NCI-H1105 treated with DMSO at 0.1 percent for 48 hours (cell line): ENCODE measurements around the gene PUM2.
"Not testable (repeated sequence)": the region's sequence is repeated elsewhere in the genome, so short reads cannot be mapped to it uniquely, and the experiment has no call there.

Experiments
- DNase-seq: peaks from one replicate; lab custom pipeline; 2025; lab: John Stamatoyannopoulos, UW

Gene PUM2

GRCh38 chr2:20368706-20369105 is 18.1 kb upstream of the PUM2 start:
- DNase-seq, result no peak

- not testable (repeated sequence) for DNase-seq
Observed at GRCh38 chr2:20367929-20368328, 17.3 kb upstream of the PUM2 start.

- no peak for DNase-seq
Observed at GRCh38 chr2:20366672-20367116, 16.1 kb upstream of the PUM2 start.

- DNase-seq, result no peak
Observed at GRCh38 chr2:20365249-20365817, 14.7 kb upstream of the PUM2 start.

- no peak for DNase-seq
Observed at GRCh38 chr2:20363578-20363977, 12.9 kb upstream of the PUM2 start.

GRCh38 chr2:20362701-20363435 is 12.2 kb upstream of the PUM2 start:
- no peak for DNase-seq

GRCh38 chr2:20361893-20362292 is 11.2 kb upstream of the PUM2 start:
- DNase-seq, result no peak

- no peak for DNase-seq
Observed at GRCh38 chr2:20359096-20359495, 8.5 kb upstream of the PUM2 start.

- DNase-seq, result no peak
Observed at GRCh38 chr2:20357638-20358389, 7.2 kb upstream of the PUM2 start.

- DNase-seq, result peak; percentile 93
Observed at GRCh38 chr2:20356042-20356441, 5.4 kb upstream of the PUM2 start.

GRCh38 chr2:20355131-20355530 is 4.5 kb upstream of the PUM2 start:
- no peak for DNase-seq

GRCh38 chr2:20353241-20353992 is 2.8 kb upstream of the PUM2 start:
- peak; percentile 44 for DNase-seq

- no peak for DNase-seq
Observed at GRCh38 chr2:20352581-20353216, 2.1 kb upstream of the PUM2 start.

- DNase-seq, result no peak
Observed at GRCh38 chr2:20352230-20352578, 1.6 kb upstream of the PUM2 start.

- peak; percentile 70 for DNase-seq
Observed at GRCh38 chr2:20351555-20352229, 1.0 kb upstream of the PUM2 start.

GRCh38 chr2:20350041-20350712 is 467 bp downstream of the PUM2 start:
- no peak for DNase-seq

GRCh38 chr2:20349513-20349921 is 1.1 kb downstream of the PUM2 start:
- no peak for DNase-seq

GRCh38 chr2:20348542-20348941 is 2.1 kb downstream of the PUM2 start:
- no peak for DNase-seq

GRCh38 chr2:20346565-20347381 is 3.9 kb downstream of the PUM2 start:
- DNase-seq, result no peak

GRCh38 chr2:20343128-20343527 is 7.5 kb downstream of the PUM2 start:
- no peak for DNase-seq
